Measurements from ENCODE around the gene MOV10L1.
A peak's percentile ranks its signal among the peaks of the same experiment; 100 is the strongest.

MOV10L1 gene

DNA sequence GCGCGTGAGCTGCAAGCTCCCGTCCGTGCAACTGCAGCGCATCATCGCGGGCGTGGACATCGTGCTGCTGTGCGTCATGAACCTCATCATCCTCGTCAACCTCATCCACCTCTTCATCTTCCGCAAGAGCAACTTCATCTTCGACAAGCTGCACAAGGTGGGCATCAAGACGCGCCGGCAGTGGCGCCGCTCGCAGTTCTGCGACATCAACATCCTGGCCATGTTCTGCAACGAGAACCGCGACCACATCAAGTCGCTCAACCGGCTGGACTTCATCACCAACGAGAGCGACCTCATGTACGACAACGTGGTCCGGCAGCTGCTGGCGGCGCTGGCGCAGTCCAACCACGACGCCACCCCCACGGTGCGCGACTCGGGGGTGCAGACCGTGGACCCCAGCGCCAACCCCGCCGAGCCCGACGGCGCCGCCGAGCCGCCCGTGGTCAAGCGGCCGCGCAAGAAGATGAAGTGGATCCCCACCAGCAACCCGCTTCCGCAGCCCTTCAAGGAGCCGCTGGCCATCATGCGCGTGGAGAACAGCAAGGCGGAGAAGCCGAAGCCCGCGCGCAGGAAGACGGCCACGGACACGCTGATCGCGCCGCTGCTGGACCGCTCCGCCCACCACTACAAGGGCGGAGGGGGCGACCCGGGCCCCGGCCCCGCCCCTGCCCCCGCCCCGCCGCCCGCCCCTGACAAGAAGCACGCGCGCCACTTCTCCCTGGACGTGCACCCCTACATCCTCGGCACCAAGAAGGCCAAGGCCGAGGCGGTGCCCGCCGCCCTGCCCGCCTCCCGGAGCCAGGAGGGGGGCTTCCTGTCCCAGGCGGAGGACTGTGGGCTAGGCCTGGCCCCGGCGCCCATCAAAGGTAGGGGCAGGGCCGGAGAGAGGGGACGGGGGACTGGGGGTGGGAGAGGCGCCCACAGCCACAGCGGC, 88.0 kb downstream of the MOV10L1 start:
- DNase-seq = no peak

DNA sequence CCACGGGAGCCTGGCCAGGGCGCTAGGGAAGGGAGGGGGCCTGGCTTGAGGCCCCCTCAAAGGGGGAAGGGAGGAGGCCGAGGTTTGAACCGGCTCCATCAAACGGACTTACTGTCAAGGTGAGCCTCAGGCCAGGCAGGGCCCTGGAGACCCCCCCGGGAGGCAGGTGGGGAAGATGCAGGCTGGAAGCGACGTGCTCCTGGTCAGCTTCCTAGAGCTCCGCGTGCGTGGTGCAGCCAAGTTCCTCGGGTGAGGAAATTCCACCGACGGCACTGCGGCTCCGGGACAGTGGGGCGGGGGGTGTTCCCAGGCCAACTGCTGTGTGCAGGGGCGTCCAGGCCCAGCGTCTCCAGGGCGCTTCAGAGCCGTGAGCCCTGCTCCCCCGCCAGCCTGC, 88.7 kb downstream of the MOV10L1 start:
- DNase-seq = no peak

- no peak for DNase-seq
These were observed 89.4 kb downstream of the MOV10L1 start for GRCh38 chr22:50178871-50179869.

- DNase-seq = no peak
These were observed 90.3 kb downstream of the MOV10L1 start for GRCh38 chr22:50179937-50180726.

- no peak for DNase-seq
These were observed 91.1 kb downstream of the MOV10L1 start for GRCh38 chr22:50180727-50181521.

GRCh38 chr22:50182176-50183081, 92.6 kb downstream of the MOV10L1 start:
- DNase-seq = peak; percentile 52

DNA sequence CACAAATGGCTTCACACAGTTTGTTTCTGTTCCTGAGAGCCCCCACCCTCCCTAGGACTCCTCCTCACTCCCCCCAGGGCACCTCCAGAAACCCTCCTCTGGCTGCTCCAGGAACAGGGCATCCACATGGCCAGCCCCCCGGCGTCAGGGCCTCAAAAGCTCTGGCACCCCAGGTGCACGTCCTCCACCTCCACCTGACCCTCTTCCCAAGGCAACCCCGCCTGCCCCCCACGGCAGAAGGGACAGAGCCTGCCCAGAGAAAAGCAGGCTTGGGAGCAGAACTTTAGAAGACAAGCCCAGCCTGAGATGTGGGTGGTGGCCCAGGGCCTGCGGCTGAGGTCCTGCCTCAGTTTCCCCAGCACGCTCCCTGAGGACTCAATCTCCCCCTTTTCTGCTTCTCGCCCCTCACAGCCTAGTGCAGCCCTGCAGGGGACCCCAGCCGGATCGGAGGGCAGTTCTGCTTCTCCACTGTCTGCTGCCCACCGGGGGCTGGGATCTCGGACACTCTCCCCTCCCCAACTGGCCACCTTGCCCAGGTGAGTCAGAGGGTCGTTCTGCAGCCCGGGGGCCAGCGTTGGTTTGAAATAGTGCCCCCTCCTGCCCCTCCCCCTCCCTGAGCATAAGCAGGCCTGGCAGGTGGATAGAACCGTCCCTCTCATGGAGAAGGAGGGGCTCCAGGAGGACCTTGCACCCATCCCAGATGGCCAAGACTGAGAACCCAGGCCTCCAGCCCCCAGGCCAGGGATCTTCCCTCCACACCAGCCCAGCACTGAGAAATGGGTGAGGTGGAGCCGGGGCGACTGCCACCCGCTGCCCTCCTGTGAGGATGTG, 93.5 kb downstream of the MOV10L1 start:
- no peak for DNase-seq

DNA sequence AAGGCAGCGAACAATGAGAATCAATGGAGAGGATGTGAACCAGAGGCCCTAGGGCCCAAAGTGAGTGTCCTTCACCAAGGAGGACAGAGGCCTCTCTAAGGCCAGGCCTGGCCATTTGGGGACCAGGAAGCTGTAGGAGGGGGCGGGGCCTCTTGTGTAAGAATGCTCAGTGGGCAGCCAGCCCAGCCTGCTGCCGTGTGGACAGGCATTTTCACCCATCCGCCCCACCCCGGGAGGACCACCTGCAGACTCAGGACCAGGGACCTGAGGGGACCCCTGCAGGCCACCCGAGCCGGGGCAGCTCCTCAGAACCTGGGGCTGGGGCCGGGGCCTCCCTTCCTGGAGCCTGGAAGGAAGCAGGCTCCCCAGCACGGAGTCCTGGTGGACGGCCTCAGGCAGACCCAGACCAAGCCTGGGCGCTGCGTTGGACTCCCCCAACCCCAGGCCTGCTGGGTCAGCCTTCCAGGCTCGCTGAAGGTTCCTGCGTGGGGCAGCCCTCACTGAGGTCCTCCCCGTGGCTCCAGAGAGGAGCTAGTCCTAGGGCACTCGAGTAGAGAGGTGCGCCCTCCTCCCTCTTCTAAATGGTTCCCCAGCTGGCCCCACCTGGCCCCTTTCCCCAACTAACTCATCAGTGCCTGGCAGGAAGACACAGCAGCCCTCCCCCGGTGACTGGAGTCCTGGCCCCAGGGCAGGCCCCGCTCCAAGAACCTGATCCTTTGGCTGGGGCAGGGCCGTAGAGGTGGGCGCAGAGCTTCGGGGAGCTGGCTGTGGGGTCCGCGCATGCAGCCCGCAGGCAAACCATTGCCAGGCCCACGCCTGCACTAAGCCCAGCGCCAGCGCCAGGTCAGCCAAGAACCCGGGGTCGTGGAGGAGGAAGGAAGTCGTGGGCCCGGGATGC, 94.4 kb downstream of the MOV10L1 start:
- DNase-seq = no peak

DNA sequence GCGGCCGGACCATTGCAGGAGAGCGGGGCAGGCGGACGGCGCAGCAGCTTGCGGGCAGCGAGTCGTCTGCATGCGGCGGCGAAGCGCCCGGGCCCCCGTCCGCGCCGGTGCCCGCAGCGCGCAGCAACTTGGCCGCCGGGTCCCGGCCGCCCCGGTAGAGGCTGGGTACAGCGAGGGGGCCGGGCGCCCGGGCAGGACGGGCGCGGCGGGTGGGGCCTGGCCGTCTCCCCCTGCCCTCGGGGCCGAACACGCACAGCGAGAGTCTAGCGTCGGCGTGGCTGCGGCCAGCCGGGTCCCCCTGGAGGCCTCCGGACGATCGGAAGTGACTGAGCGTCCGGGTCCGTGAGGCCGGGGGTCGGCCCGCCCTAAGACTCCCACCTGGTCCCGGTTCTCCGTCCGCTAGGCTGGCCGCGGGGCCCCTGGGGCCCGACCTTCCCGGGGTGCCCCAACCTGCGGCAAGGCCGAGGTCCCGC, 95.1 kb downstream of the MOV10L1 start:
- DNase-seq = no peak

DNA sequence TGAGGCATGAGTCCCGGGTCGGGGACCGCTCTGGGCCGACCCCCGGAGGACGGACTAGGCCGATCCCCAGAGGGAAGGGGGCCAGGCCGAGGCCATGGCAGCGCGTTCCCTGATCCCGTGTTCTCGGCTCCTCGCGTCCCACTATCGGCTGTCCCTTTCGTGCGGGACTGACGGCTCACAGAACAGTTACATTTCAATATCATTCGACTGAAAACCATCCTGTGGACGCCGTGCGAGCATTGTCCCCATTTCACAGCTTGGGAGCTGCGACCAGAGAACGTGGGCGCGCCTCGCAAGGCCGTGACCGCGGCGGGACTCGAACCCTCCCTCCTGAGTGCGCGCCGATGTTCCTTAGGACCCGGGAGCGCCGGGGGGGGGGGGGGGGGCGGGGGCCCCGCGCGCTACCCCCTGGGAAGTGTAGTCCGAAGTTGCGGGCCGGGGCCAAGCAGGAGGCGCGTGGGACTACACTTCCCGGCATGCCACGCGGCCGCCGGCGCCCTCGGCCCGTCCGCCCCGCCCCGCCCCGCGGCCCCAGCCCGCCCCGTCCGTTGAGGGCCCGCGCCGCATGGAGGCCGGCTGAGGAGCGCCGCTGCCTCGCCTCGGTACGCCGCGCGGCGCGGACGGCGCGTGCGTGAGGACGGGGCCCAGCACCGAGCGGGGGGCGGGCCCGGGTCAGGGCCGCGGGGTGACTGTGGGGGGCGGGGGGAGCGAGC, 95.7 kb downstream of the MOV10L1 start, which contains the start of gene TRABD:
TRABD (plus strand) TSS at position 539 of the 713 bp plus-strand sequence. CDS start 7,148 bp downstream, outside the sequence.
- DNase-seq = peak; percentile 73

GRCh38 chr22:50186181-50186714, 96.4 kb downstream of the MOV10L1 start:
- DNase-seq = no peak

- no peak for DNase-seq
These were observed 97.1 kb downstream of the MOV10L1 start for GRCh38 chr22:50186761-50187523.

GRCh38 chr22:50188356-50188755, 98.5 kb downstream of the MOV10L1 start:
- no peak for DNase-seq

- DNase-seq = peak; percentile 16
These were observed 99.5 kb downstream of the MOV10L1 start for GRCh38 chr22:50189184-50189848.

- no peak for DNase-seq
These were observed 100.0 kb downstream of the MOV10L1 start for GRCh38 chr22:50189849-50190181.

Data from NCI-H2029 (cell line).